Smooth muscle cell (in vitro differentiated cells): Measurements from ENCODE around the gene MED4. TPM values are rescaled to one million over a fixed set of nuclear protein-coding genes. Genes with fewer than 3 reads are reported as not detected.

Experiments used
- DNase-seq: peaks from one replicate; lab custom pipeline; 2025; ENCODE audit not compliant: unreplicated experiment; lab: John Stamatoyannopoulos, UW
- H2AFZ ChIP-seq: fragments of 200-600 bp; sonication (generic); 2 replicates; pipeline ENCODE4 v1.6.0; 2016; ENCODE audit warnings: antibody characterized with exemption, low read depth, mild to moderate bottlenecking
- H3F3A ChIP-seq: fragments of 200-600 bp; sonication (generic); 2 replicates; pipeline ENCODE4 v1.6.0; 2017; ENCODE audit warnings: antibody characterized with exemption, low read depth
- H3K27ac ChIP-seq: fragments of 200-600 bp; sonication (generic); 2 replicates; pipeline ENCODE4 v1.5.1; 2016; ENCODE audit warnings: low read depth, mild to moderate bottlenecking
- H3K27me3 ChIP-seq: fragments of 200-600 bp; sonication (generic); 2 replicates; pipeline ENCODE4 v1.6.1; 2016; ENCODE audit warnings: low read depth, mild to moderate bottlenecking
- H3K36me3 ChIP-seq: fragments of 200-600 bp; sonication (generic); 2 replicates; pipeline ENCODE4 v1.5.1; 2016; ENCODE audit warnings: low read depth
- H3K4me1 ChIP-seq: fragments of 200-600 bp; sonication (generic); 2 replicates; pipeline ENCODE4 v1.5.1; 2016; ENCODE audit warnings: low read depth
- H3K4me2 ChIP-seq: fragments of 200-600 bp; sonication (generic); 2 replicates; pipeline ENCODE4 v1.6.0; 2016; ENCODE audit warnings: mild to moderate bottlenecking
- H3K4me3 ChIP-seq: fragments of 200-600 bp; sonication (generic); 2 replicates; pipeline ENCODE4 v1.5.1; 2016; ENCODE audit warnings: mild to moderate bottlenecking
- H3K79me2 ChIP-seq: fragments of 200-600 bp; sonication (generic); 2 replicates; pipeline ENCODE4 v1.6.0; 2016; ENCODE audit warnings: low read depth, mild to moderate bottlenecking
- H3K9ac ChIP-seq: fragments of 200-600 bp; sonication (generic); 2 replicates; pipeline ENCODE4 v1.6.0; 2016; ENCODE audit warnings: low read depth
- H3K9me3 ChIP-seq: fragments of 200-600 bp; sonication (generic); replicated peaks from 2 replicates; pipeline ENCODE4 v1.5.1; 2016; ENCODE audit warnings: low read depth
- H4K20me1 ChIP-seq: fragments of 200-600 bp; sonication (generic); 2 replicates; pipeline ENCODE4 v1.6.0; 2016; ENCODE audit warnings: low read depth
- WGBS: methylation state at CpG from one replicate; pipeline ENCODE4 v1.1.7; 2016; ENCODE audit warnings: low lambda C conversion rate; 5-methylcytosine and 5-hydroxymethylcytosine counted together
- polyA plus RNA-seq: library from polyadenylated mRNA; unstranded; fragments of >200 nt; fragmentation: Nextera tagmentation; extraction: Ambion mirVana; gene quantifications from 2 replicates; pipeline ENCODE4 v1.2.1, GENCODE V29; 2016
- small RNA-seq: library from RNA; depleted of rRNA; stranded (forward); fragments of <200 nt; gene quantifications from one replicate; pipeline ENCODE3, GENCODE V24; 2014
- total RNA-seq: library from RNA; depleted of rRNA; stranded (reverse); fragments of >200 nt; gene quantifications from 2 replicates; pipeline ENCODE4 v1.2.3, GENCODE V29; 2014
- TF ChIP-seq, protein P1 (sequence below): fragments of 200-600 bp; sonication (generic); IDR thresholded peaks from 2 replicates; pipeline ENCODE4 v1.5.1; 2017; ENCODE audit warnings: borderline replicate concordance, mild to moderate bottlenecking, antibody characterized with exemption; ENCODE audit not compliant: insufficient read depth, poor library complexity, severe bottlenecking

The MED4 gene
- total and polyA plus RNA-seq, 2 experiments from 2014 or later, result 47.7 to 59.9 TPM

DNA sequence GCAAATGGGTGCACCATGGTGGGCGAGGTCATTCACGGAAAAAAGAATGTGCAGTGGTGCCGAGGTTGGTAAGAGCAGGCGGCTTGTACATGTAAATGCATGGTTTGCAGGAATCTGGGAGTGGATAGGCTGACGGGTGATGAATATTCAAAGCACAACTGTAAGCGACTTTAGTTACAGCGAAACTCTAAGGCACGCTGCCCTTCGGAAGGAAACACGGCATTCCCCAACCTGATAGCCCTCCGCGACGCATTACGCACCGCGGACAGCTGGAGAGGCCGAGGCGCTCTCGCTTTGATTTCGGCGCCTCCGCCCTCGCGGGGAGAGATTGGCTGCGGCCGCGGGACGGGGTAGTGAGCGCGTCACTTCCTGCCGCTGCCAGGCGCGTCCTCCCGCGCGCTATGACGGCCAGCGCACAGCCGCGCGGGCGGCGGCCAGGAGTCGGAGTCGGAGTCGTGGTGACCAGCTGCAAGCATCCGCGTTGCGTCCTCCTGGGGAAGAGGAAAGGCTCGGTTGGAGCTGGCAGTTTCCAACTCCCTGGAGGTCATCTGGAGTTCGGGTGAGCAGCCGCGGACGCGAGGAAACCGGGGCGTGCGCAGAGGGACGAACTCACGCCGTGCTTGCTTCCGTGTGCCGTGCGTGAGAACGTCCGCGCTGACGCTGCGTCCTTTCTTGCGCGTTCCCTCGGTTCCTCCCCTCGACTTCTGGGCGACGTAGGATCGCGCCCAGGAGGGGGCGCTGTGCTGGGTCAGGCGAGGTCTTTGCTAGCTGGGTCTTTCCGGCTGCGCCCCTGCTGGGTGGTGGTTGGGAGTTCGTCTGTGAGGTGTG, 57.3 kb downstream of the MED4 start, which contains the start of gene NUDT15:
Gene NUDT15, plus strand, starts transcription at position 381 of the 828 bp plus-strand sequence. Its CDS starts 21 bp downstream, at position 402.
- H4K20me1 ChIP-seq, result no peaks in the 10 kb centered on the region
- peaks cover 8% of the 10 kb centered on the region for H3K36me3 ChIP-seq
- peaks cover 13% of the 10 kb centered on the region for H3K4me1 ChIP-seq
- peak; percentile 90 for DNase-seq
- H3K27me3 ChIP-seq, result no peaks in the 10 kb centered on the region
- under 1% methylated on average over 81 of the region's 82 CpGs for WGBS
- peak within 1 kb of the TSS; percentile 89 for H3K4me2 ChIP-seq
- no peaks in the 10 kb centered on the region for H3K79me2 ChIP-seq
- peak within 1 kb of the TSS; percentile 81 for H2AFZ ChIP-seq
- H3F3A ChIP-seq, result peaks cover 4% of the 10 kb centered on the region
- peak within 1 kb of the TSS; percentile 93 for H3K9ac ChIP-seq
- H3K9me3 ChIP-seq, result peaks cover 5% of the 10 kb centered on the region
- peak within 1 kb of the TSS; percentile 80 for H3K4me3 ChIP-seq
- H3K27ac ChIP-seq, result peak within 1 kb of the TSS; percentile 96
- TF ChIP-seq, protein P1, sequence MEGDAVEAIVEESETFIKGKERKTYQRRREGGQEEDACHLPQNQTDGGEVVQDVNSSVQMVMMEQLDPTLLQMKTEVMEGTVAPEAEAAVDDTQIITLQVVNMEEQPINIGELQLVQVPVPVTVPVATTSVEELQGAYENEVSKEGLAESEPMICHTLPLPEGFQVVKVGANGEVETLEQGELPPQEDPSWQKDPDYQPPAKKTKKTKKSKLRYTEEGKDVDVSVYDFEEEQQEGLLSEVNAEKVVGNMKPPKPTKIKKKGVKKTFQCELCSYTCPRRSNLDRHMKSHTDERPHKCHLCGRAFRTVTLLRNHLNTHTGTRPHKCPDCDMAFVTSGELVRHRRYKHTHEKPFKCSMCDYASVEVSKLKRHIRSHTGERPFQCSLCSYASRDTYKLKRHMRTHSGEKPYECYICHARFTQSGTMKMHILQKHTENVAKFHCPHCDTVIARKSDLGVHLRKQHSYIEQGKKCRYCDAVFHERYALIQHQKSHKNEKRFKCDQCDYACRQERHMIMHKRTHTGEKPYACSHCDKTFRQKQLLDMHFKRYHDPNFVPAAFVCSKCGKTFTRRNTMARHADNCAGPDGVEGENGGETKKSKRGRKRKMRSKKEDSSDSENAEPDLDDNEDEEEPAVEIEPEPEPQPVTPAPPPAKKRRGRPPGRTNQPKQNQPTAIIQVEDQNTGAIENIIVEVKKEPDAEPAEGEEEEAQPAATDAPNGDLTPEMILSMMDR, result peak; percentile 97

DNA sequence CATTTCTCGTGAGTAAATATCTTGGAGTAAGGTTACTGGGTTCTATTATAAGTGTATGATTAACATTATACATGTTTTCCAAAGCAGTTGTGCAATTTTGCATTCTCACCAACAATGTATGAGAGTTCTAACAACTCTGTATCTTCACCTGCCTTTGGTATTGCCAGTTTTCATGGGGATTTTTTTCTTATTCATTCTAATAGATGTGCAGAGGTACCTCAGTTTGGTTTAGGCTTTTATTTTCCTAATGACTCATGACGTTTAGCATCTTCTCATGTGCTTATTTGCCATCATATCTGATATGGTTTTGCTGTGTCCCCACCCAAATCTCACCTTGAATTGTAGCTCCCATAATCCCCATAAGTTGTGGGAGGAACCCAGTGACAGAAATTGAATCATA, 65.0 kb downstream of the MED4 start:
- no peak for DNase-seq
- Histone ChIP-seq H3K9me3 (peaks cover 12% of the 10 kb centered on the region), H3K9ac (no peak overlapping the region), H3K79me2 (no peaks in the 10 kb centered on the region), H3K36me3 (peaks cover 4% of the 10 kb centered on the region), H4K20me1 (no peaks in the 10 kb centered on the region), H3K27ac (no peak overlapping the region), H2AFZ (no peak overlapping the region), H3K4me1 (no peaks in the 10 kb centered on the region), H3K4me3 (no peak overlapping the region), H3K27me3 (no peaks in the 10 kb centered on the region), H3K4me2 (no peak overlapping the region), H3F3A (no peaks in the 10 kb centered on the region)
- 98% methylated on average over 2 of the region's 2 CpGs for WGBS
- TF ChIP-seq, protein P1, result no peak

DNA sequence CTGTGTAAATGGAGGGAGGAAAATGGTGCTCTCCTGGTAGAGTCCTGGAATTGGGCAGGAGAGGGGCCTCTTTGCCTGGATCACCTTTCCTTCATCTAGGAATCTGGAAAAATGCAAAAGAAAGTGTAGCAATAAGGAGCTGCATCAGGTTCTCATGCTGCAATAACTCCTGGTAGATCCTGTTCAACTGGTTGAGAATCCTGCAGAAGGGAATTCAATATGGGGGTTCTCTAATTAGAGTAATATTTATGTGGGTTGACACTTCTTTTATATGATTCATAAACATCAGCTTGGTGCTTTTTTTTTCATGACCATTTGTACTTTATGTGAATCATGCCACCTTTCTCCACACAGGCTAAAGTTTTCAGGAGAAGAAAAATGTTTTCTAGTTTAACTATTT, 66.8 kb downstream of the MED4 start:
- Histone ChIP-seq H2AFZ (no peak overlapping the region), H3K4me1 (no peaks in the 10 kb centered on the region), H4K20me1 (no peaks in the 10 kb centered on the region), H3K27me3 (no peaks in the 10 kb centered on the region), H3K79me2 (no peaks in the 10 kb centered on the region), H3K36me3 (peaks cover 4% of the 10 kb centered on the region), H3K27ac (no peak overlapping the region), H3K4me2 (no peak overlapping the region), H3K9me3 (peaks cover 12% of the 10 kb centered on the region), H3K9ac (no peak overlapping the region), H3K4me3 (no peak overlapping the region), H3F3A (no peaks in the 10 kb centered on the region)
- no peak for DNase-seq
- TF ChIP-seq, protein P1, result no peak

Small RNA genes lying within 50 kb of the gene (small RNA-seq; reads per million reads assigned to genes)
- gene POLR2KP2, result not detected

Other genes starting within 250 kb of the MED4 start
- gene SUCLA2, start 93.8 kb downstream of the MED4 start, total RNA-seq, result 62.0 and 63.0 TPM in 2 replicates
- 43.5 and 48.3 TPM in 2 replicates for gene SUCLA2, start 93.8 kb downstream of the MED4 start, polyA plus RNA-seq
- gene NUDT15, start 57.4 kb downstream of the MED4 start, total RNA-seq, result 6.9 and 7.6 TPM in 2 replicates
- gene NUDT15, start 57.4 kb downstream of the MED4 start, polyA plus RNA-seq, result 16.0 and 17.4 TPM in 2 replicates
- gene ITM2B, start 138.1 kb upstream of the MED4 start, total RNA-seq, result 459 and 557 TPM in 2 replicates
- gene ITM2B, start 138.1 kb upstream of the MED4 start, polyA plus RNA-seq, result 397 and 411 TPM in 2 replicates
- 38.1 and 40.2 TPM in 2 replicates for gene RB1, start 208.6 kb upstream of the MED4 start, total RNA-seq
- 12.5 and 15.1 TPM in 2 replicates for gene RB1, start 208.6 kb upstream of the MED4 start, polyA plus RNA-seq